GM06990 (cell line): ENCODE measurements around the gene FGFR2.

Experiments
- DNase-seq: peaks from one replicate; pipeline ENCODE4 v3.0.0-alpha.2; 2011; ENCODE audit not compliant: insufficient read length; ENCODE audit errors: extremely low read depth
- H3K27me3 ChIP-seq: replicated peaks from 2 replicates; pipeline ENCODE4 v1.6.0; 2011; ENCODE audit warnings: low read length; ENCODE audit not compliant: control insufficient read depth, insufficient read depth
- H3K36me3 ChIP-seq: 2 replicates; pipeline ENCODE4 v1.5.1; 2011; ENCODE audit warnings: low read length; ENCODE audit not compliant: control insufficient read depth, insufficient read depth
- H3K4me3 ChIP-seq: replicated peaks from 2 replicates; pipeline ENCODE4 v1.5.1; 2011; ENCODE audit warnings: low read depth, mild to moderate bottlenecking, control low read depth, low read length
- TF ChIP-seq, protein P1 (sequence below): IDR thresholded peaks from 2 replicates; pipeline ENCODE4 v1.5.1; 2011; ENCODE audit warnings: low read length, control low read depth, mild to moderate bottlenecking, inconsistent platforms; ENCODE audit not compliant: insufficient read depth, poor library complexity, severe bottlenecking

Gene FGFR2

DNA sequence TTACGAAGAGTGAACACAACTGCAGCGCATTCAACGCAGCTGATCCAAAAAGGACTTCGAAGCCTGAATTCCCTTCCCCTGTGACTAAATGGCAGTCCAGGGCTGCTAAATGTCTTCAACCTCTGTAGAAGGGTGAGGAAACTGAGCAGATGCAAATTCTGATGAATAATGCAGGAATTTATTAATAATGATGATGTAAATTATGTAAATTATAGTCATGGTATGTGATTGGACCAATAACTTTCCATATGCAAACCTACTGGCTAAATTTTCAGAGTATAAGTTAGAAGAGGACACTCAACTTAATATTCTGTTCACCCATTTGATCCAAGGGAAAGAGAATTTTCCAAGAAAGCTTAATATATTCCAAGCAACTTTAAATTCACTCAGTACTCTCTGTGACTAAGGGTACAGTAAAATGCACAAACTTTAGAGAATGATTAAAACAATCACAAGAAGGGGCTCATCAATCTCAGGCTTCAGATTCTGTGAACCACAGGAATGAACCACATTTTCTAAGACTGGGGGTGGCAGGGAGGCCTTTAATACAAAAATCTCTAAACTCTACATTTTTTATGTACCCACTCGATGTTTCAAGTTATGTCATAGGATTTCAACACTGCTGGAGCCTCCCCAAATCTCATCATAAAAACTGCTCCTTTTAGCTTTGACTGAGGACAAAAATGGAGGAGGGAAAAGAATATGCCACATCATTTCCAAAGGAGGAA, 3.5 kb downstream of the FGFR2 start:
- H3K36me3 ChIP-seq = no peaks in the 10 kb centered on the region
- H3K27me3 ChIP-seq = no peaks in the 10 kb centered on the region; the same call in 1 of the 2 replicates
- TF ChIP-seq, protein P1, sequence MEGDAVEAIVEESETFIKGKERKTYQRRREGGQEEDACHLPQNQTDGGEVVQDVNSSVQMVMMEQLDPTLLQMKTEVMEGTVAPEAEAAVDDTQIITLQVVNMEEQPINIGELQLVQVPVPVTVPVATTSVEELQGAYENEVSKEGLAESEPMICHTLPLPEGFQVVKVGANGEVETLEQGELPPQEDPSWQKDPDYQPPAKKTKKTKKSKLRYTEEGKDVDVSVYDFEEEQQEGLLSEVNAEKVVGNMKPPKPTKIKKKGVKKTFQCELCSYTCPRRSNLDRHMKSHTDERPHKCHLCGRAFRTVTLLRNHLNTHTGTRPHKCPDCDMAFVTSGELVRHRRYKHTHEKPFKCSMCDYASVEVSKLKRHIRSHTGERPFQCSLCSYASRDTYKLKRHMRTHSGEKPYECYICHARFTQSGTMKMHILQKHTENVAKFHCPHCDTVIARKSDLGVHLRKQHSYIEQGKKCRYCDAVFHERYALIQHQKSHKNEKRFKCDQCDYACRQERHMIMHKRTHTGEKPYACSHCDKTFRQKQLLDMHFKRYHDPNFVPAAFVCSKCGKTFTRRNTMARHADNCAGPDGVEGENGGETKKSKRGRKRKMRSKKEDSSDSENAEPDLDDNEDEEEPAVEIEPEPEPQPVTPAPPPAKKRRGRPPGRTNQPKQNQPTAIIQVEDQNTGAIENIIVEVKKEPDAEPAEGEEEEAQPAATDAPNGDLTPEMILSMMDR = no peak
- no peak overlapping the region for H3K4me3 ChIP-seq
- DNase-seq = no peak

DNA sequence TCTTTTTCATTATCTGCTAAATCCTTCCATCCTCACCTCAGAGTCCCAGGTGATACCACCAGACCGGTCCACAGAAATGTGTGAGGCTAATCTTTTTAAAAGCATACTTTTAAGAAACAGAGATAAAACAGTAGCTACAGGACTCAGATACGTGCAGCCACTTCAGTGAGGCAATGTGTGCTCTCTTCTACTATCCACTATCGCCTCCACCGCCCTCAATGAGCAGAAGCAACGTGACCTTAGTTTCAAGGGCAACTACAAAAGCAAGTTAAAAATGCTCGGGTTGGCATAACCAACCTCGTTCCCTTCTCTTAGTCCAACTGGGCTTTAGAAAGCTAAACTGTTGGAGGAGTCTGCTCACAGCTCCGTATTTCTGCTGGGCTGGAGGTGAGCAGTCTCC, 4.2 kb downstream of the FGFR2 start:
- TF ChIP-seq, protein P1 = no peak
- H3K27me3 ChIP-seq = no peaks in the 10 kb centered on the region; the same call in 1 of the 2 replicates
- no peak overlapping the region for H3K4me3 ChIP-seq
- no peak for DNase-seq
- no peaks in the 10 kb centered on the region for H3K36me3 ChIP-seq

DNA sequence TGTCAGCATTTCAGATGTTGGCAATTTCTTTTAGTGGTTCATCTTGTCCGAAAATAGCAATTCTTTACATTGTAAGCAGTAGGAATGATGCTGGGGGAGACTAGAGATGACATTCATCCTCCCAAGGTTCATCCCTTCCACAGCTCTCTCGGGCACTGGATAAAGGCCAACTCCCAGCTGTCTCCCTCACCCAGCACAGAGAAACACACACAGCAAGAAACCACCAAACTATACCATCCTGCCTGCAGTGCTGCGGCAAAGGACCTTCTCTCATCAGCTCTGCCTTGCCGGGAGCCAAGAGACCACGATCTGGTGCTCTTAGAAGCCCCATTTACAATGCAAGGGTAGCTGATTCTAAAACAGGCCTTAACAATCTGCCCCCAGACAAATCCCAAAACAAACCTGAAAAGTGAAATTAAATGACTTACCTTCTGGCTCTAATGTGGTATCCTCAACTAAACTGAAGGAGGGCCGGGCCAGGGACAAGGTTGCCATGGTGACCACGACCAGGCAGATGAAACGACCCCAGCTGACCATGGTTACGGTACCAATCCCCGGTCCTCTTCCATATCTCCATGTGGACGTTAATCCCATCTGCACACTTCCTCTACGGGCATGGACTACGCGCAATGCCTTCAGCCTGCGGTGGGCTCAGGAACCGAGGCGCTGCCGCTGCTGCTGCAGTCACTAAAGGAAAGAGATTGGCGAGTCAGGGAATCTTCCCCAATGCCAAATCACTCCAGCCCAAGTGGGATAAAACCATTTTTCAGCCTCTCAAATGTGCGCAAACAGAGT, 4.8 kb downstream of the FGFR2 start:
- no peaks in the 10 kb centered on the region; the same call in 1 of the 2 replicates for H3K27me3 ChIP-seq
- H3K36me3 ChIP-seq = no peaks in the 10 kb centered on the region
- H3K4me3 ChIP-seq = no peak overlapping the region
- DNase-seq = no peak
- TF ChIP-seq, protein P1 = no peak

DNA sequence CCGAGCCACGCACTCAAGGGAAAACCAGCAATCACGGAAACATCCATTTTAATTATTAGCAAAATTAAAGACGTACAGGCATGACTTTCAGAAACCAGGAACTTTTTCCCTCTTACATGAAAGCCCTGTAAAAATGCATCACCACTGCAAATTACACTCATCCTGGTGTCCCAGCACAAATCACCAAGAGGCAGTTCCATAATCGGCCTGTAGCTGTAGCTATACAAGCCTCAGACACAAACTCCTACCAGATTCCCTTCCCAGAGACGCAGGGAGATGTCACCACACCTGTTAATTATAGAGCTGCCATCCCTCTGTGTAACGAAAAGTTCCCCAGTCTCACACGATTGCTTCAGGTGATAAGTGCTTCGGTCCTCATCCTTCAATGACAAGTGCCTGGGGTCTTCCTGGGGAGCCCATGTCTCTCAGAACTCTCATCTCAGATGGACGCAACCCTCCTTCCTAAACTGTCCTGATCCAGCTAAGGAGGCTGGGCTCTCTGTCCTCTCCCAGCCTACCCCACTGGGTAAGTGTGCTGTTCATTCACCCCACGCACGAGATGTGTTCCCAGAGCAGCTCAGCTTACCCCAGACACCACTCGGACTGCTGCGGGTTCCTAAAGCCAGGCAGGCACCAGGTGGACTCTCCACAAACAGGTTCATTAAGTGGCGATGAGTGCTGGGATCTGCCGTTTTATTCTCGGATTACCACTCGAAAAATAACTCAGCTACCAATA, 5.9 kb downstream of the FGFR2 start:
- Histone ChIP-seq H3K4me3 (no peak overlapping the region), H3K27me3 (no peaks in the 10 kb centered on the region; the same call in 1 of the 2 replicates), H3K36me3 (no peaks in the 10 kb centered on the region)
- no peak for DNase-seq
- TF ChIP-seq, protein P1 = no peak

DNA sequence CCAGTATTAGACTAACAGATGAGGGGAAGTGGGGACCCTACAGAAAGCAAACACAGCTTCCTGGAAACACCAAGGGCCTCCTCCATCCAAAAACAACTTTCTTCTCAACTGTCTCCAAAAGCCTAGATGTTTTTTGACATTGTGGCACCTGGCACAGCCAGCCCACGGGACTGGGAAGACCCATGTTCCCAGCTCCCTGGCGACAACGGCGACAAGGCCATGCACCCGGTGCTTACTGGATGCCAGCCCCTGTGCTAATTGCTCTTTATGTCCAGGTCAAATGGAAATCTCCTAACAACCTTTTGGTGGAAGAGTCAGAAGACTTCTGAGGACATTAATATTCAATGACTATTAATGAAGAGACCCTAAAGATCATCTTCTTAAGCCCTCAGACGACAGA, 7.1 kb downstream of the FGFR2 start:
- DNase-seq = no peak
- H3K4me3 ChIP-seq = no peak overlapping the region
- H3K36me3 ChIP-seq = no peaks in the 10 kb centered on the region
- no peaks in the 10 kb centered on the region for H3K27me3 ChIP-seq
- TF ChIP-seq, protein P1 = no peak
